ENCODE data around the gene MED9.

DNA sequence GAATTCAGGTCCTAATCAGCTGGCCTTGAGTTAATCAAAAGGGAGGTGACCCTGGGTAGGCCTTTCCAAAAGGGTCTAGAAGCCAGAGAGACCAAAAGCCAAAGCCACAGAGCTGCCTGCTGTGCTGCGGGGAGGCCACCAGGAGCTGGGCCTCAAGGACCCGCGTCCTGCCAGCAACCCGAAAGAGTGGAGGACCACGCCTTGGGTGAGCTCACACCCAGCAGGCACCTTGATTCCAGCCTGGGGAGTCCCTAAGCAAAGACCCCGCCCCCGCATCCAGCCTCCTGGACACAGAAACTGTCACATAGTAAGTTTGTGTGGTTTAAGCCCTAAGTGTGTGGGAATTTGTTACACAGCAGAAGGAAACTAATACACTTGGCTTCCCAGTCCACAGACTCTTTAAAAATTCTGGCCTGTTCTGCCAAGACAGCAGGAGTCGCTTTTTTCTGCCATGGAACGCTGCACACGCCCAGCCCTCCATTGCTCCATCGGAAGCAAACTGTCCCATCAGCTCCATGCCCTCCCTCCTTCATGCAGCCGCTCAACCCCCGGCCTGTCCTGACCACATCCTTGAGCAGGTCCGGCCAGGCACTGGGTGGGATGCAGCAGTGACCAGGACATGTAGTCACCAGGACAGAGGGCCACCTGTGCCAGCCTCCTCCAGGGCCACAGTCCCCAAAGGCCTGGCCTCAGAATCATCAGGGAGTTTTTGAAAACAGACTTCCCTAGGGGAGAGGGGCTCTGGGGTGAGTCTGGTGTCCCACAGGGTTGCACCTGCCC is 40.3 kb downstream of the MED9 start:
- TF ChIP-seq, protein P1, sequence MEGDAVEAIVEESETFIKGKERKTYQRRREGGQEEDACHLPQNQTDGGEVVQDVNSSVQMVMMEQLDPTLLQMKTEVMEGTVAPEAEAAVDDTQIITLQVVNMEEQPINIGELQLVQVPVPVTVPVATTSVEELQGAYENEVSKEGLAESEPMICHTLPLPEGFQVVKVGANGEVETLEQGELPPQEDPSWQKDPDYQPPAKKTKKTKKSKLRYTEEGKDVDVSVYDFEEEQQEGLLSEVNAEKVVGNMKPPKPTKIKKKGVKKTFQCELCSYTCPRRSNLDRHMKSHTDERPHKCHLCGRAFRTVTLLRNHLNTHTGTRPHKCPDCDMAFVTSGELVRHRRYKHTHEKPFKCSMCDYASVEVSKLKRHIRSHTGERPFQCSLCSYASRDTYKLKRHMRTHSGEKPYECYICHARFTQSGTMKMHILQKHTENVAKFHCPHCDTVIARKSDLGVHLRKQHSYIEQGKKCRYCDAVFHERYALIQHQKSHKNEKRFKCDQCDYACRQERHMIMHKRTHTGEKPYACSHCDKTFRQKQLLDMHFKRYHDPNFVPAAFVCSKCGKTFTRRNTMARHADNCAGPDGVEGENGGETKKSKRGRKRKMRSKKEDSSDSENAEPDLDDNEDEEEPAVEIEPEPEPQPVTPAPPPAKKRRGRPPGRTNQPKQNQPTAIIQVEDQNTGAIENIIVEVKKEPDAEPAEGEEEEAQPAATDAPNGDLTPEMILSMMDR (tag by site-specific recombination; IDR thresholded peaks at IDR 0.05), result no peak
- no peak for TF ChIP-seq ZBTB21 (tag by site-specific recombination; IDR thresholded peaks at IDR 0.05)
- TF ChIP-seq, protein P2, sequence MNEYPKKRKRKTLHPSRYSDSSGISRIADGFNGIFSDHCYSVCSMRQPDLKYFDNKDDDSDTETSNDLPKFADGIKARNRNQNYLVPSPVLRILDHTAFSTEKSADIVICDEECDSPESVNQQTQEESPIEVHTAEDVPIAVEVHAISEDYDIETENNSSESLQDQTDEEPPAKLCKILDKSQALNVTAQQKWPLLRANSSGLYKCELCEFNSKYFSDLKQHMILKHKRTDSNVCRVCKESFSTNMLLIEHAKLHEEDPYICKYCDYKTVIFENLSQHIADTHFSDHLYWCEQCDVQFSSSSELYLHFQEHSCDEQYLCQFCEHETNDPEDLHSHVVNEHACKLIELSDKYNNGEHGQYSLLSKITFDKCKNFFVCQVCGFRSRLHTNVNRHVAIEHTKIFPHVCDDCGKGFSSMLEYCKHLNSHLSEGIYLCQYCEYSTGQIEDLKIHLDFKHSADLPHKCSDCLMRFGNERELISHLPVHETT (tag by site-specific recombination; IDR thresholded peaks at IDR 0.05), result no peak
- TF ChIP-seq ZNF785 (tag by site-specific recombination; IDR thresholded peaks at IDR 0.05), result no peak
- TF ChIP-seq MEIS1 (CRISPR knock-in tag; IDR thresholded peaks at IDR 0.05; ENCODE audit: borderline replicate concordance), result no peak
- no peak for TF ChIP-seq KLF1 (tag by site-specific recombination; IDR thresholded peaks at IDR 0.05)
- no peak for TF ChIP-seq YY1 (tag by site-specific recombination; IDR thresholded peaks at IDR 0.05)
- no peak for TF ChIP-seq ZNF146 (tag by site-specific recombination; IDR thresholded peaks at IDR 0.05)
- no peak for TF ChIP-seq ZNF366 (tag by site-specific recombination; conservative IDR thresholded peaks at IDR 0.05)
- no peak for TF ChIP-seq ZNF175 (tag by site-specific recombination; IDR thresholded peaks at IDR 0.05)
- TF ChIP-seq, protein P3, sequence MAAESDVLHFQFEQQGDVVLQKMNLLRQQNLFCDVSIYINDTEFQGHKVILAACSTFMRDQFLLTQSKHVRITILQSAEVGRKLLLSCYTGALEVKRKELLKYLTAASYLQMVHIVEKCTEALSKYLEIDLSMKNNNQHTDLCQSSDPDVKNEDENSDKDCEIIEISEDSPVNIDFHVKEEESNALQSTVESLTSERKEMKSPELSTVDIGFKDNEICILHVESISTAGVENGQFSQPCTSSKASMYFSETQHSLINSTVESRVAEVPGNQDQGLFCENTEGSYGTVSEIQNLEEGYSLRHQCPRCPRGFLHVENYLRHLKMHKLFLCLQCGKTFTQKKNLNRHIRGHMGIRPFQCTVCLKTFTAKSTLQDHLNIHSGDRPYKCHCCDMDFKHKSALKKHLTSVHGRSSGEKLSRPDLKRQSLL (tag by site-specific recombination; IDR thresholded peaks at IDR 0.05), result no peak
- no peak for TF ChIP-seq ZFP41 (tag by site-specific recombination; IDR thresholded peaks at IDR 0.05; ENCODE audit: borderline replicate concordance)
